ENCODE measurements around the gene LRRC49. TPM values are rescaled to one million over a fixed set of nuclear protein-coding genes. Genes with fewer than 3 reads are reported as not detected.
"Not testable (repeated sequence)": the region's sequence is repeated elsewhere in the genome, so short reads cannot be mapped to it uniquely, and the experiment has no call there.

The LRRC49 gene
- polyA plus RNA-seq, 1 donor = 7.2 TPM

DNA sequence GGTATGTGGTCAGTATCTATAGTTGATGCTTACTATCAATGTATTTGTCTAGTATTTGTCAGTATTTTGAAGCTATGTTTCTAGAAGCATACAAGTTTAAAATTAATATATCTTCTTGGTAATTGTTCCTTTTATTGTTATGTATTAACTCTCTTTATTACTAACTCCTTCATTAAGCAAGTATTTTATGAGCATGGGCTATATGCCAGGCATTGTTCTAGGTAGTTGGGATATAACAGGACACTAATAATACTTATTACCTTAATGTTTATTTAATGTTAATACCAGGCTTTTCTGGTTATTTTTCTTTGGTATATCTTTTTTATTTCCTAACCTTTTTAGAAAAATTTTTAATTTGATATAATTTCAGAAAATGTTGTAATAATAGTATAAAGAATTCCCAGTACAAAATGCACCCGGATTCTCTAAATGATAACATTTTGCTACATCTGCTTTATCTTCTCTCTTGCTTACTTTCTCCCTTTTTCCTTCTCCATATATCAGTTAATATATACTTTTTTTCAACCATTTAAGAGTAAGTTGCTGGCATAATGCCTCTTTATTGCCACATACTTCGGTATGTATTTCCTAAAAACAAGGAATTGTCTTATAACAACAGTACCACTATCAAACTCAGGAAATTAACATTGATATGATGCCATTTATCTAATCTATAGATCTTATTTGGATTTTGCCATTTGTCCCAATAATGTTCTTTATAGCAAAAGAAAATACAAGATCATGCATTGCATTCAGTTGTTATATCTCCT is 30.9 kb downstream of the LRRC49 start:
- Histone ChIP-seq H3K27ac (ENCODE audit: low read length) (no peak overlapping the region), H3K27me3 (ENCODE audit: control insufficient read depth, insufficient read depth, low read length) (no peaks in the 10 kb centered on the region), H3K9me3 (ENCODE audit: control insufficient read depth, low read depth, low read length) (no peaks in the 10 kb centered on the region), H3K4me3 (ENCODE audit: low read length) (no peak overlapping the region), H3K4me1 (ENCODE audit: control insufficient read depth, insufficient read depth, low read length) (no peaks in the 10 kb centered on the region), H3K36me3 (ENCODE audit: control insufficient read depth, insufficient read depth, low read length) (no peaks in the 10 kb centered on the region)
- 85% methylated on average over 2 of the region's 2 CpGs for WGBS (ENCODE audit: insufficient coverage, low lambda C conversion rate)
- no peak for DNase-seq

DNA sequence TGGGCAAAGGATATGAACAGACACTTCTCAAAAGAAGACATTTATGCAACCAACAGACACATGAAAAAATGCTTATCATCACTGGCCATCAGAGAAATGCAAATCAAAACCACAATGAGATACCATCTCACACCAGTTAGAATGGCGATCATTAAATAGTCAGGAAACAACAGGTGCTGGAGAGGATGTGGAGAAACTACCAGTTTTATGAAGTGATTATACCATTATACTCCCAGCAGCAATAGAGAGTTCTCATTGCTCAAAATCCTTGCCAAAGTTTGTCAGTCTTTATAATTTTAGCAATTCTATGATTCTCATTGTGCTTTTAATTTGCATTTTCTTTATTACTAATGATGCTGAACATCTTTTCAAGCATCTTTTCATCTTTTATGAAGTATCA is 34.3 kb downstream of the LRRC49 start:
- H3K27me3 ChIP-seq (ENCODE audit: control insufficient read depth, insufficient read depth, low read length); DNase-seq; H3K9me3 ChIP-seq (ENCODE audit: control insufficient read depth, low read depth, low read length); H3K4me1 ChIP-seq (ENCODE audit: control insufficient read depth, insufficient read depth, low read length); H3K27ac ChIP-seq (ENCODE audit: low read length); H3K36me3 ChIP-seq (ENCODE audit: control insufficient read depth, insufficient read depth, low read length); H3K4me3 ChIP-seq (ENCODE audit: low read length): not testable (repeated sequence)
- no CpG with 5 or more reads among the region's 1 CpG for WGBS (ENCODE audit: insufficient coverage, low lambda C conversion rate)

DNA sequence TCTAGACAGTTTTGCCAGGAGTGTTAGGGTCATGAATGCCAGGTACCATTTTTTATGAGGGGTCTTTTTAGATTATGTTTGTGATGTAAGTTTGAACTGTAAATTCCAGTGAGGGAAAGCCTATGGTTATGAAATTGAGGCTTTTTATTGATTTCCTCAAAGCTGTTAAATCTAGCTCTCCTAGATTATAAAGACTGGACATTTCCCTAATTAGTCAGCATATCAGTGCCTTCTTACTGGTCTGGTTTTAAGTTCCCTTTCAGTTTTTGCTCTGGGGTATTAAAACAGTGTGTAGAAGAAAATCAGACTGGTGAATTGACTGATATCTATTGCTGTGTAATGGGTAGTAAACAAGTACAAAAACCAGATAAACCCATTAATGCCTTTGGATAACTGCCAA is 39.2 kb downstream of the LRRC49 start:
- H3K36me3 ChIP-seq (ENCODE audit: control insufficient read depth, insufficient read depth, low read length) = no peaks in the 10 kb centered on the region
- H3K27ac ChIP-seq (ENCODE audit: low read length) = no peak overlapping the region
- H3K4me1 ChIP-seq (ENCODE audit: control insufficient read depth, insufficient read depth, low read length) = no peaks in the 10 kb centered on the region
- H3K4me3 ChIP-seq (ENCODE audit: low read length) = no peak overlapping the region
- H3K27me3 ChIP-seq (ENCODE audit: control insufficient read depth, insufficient read depth, low read length) = no peaks in the 10 kb centered on the region
- H3K9me3 ChIP-seq (ENCODE audit: control insufficient read depth, low read depth, low read length) = no peaks in the 10 kb centered on the region
- DNase-seq = no peak

DNA sequence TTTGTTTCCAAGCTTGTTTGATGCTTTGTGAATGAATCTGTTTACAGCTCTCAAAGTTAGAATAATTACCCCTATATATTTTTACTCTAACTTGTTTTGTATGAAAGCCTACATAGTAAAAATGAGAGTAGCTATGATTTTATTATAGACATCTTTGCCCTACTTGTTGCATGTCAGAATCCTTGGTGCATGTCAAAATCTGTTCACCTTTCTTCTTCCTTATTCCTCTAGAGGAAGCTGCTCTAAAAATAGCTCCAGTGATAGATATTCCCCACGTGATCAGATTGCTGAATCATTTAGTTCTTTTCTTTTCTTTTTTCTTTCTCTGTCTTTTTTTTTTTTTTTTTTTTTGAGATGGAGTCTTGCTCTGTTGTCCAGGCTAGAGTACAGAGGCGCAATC is 39.8 kb downstream of the LRRC49 start:
- 50% methylated on average over 1 of the region's 2 CpGs for WGBS (ENCODE audit: insufficient coverage, low lambda C conversion rate)
- Histone ChIP-seq H3K4me1 (ENCODE audit: control insufficient read depth, insufficient read depth, low read length) (no peaks in the 10 kb centered on the region), H3K36me3 (ENCODE audit: control insufficient read depth, insufficient read depth, low read length) (no peaks in the 10 kb centered on the region), H3K27me3 (ENCODE audit: control insufficient read depth, insufficient read depth, low read length) (no peaks in the 10 kb centered on the region), H3K27ac (ENCODE audit: low read length) (no peak overlapping the region), H3K4me3 (ENCODE audit: low read length) (no peak overlapping the region), H3K9me3 (ENCODE audit: control insufficient read depth, low read depth, low read length) (no peaks in the 10 kb centered on the region)
- no peak for DNase-seq

DNA sequence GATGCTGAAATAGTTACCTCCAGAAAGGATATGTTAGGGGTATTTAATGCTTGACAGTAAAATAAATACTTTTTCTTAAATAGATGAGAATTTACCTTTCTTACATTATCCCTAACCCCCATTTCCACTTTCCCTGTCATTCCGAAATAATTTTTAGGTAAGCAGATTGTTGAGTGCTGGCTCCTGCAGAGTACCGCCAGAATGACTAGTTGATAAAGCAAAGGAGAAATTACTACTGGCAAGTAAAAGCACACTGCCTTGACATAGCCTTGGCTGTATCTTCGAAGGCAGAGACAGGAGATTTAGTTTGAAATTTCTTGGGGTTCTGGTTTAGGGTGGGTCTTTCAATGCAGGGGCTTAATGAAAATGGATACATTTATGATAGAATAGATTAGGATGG is 40.8 kb downstream of the LRRC49 start:
- no peaks in the 10 kb centered on the region for H3K4me1 ChIP-seq (ENCODE audit: control insufficient read depth, insufficient read depth, low read length)
- H3K36me3 ChIP-seq (ENCODE audit: control insufficient read depth, insufficient read depth, low read length) = no peaks in the 10 kb centered on the region
- H3K27me3 ChIP-seq (ENCODE audit: control insufficient read depth, insufficient read depth, low read length) = no peaks in the 10 kb centered on the region
- DNase-seq = no peak
- no CpG with 5 or more reads among the region's 3 CpGs for WGBS (ENCODE audit: insufficient coverage, low lambda C conversion rate)
- H3K27ac ChIP-seq (ENCODE audit: low read length) = no peak overlapping the region
- H3K4me3 ChIP-seq (ENCODE audit: low read length) = no peak overlapping the region
- no peaks in the 10 kb centered on the region for H3K9me3 ChIP-seq (ENCODE audit: control insufficient read depth, low read depth, low read length)

DNA sequence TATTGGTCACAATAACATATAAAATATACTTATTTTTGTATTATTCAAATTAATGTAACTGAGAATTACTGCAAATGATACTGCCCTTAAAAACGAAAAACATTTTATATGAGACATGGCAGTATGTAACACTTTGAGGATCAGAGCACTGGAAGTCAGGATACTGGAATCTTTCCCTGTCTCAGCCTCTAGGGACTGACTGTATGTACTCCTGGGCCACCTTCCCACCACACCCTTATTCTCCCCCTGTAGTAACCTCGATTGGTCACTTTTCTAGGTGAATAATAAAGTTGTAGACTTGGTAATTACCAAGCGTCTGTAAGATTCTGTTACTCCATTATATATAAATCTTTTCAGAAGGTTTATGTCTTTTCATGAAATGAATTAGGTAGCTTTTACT is 43.0 kb downstream of the LRRC49 start:
- Histone ChIP-seq H3K4me1 (ENCODE audit: control insufficient read depth, insufficient read depth, low read length) (no peaks in the 10 kb centered on the region), H3K4me3 (ENCODE audit: low read length) (no peak overlapping the region), H3K36me3 (ENCODE audit: control insufficient read depth, insufficient read depth, low read length) (no peaks in the 10 kb centered on the region), H3K27me3 (ENCODE audit: control insufficient read depth, insufficient read depth, low read length) (no peaks in the 10 kb centered on the region), H3K27ac (ENCODE audit: low read length) (no peak overlapping the region), H3K9me3 (ENCODE audit: control insufficient read depth, low read depth, low read length) (no peaks in the 10 kb centered on the region)
- 100% methylated on average over 1 of the region's 3 CpGs for WGBS (ENCODE audit: insufficient coverage, low lambda C conversion rate)
- DNase-seq = no peak

DNA sequence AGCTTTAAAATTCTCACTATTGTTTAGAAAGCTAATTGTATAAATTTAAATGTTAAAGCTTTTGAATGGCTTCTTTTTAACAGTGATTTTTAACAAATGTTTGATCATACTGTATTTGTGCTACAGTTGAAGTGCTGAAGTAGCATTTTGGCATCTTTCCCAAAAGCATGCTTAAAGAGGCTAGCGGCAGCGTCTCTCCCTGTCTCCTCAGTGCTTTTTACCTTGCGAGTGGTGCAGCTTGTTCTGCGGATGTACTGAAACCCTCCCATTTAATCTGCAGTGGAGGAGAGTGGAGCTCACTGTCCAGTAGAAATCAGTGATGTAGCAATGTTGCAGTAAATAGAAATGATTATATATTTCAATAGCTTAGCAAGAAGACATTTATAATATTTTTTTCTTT is 43.7 kb downstream of the LRRC49 start:
- DNase-seq = no peak
- Histone ChIP-seq H3K4me3 (ENCODE audit: low read length) (no peak overlapping the region), H3K9me3 (ENCODE audit: control insufficient read depth, low read depth, low read length) (no peaks in the 10 kb centered on the region), H3K4me1 (ENCODE audit: control insufficient read depth, insufficient read depth, low read length) (no peaks in the 10 kb centered on the region), H3K36me3 (ENCODE audit: control insufficient read depth, insufficient read depth, low read length) (no peaks in the 10 kb centered on the region), H3K27ac (ENCODE audit: low read length) (no peak overlapping the region), H3K27me3 (ENCODE audit: control insufficient read depth, insufficient read depth, low read length) (no peaks in the 10 kb centered on the region)
- 60% methylated on average over 1 of the region's 4 CpGs for WGBS (ENCODE audit: insufficient coverage, low lambda C conversion rate)

DNA sequence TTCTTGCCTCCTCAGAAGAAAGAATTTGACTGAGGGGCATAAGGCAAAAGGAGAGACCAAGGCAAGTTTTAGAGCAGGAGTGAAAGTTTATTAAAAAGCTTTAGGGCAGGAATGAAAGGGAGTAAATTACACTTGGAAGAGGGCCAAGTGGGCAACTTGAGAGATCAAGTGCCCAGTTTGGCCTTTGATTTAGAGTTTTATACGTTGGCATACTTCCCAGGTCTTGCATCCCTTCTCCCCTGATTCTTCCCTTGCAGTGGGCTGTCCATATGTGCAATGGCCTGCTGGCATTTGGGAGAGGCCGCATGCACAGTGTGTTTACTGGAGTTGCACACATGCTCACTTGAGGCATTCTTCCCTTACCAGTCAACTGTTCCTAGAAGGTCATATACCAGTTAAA is 50.7 kb downstream of the LRRC49 start:
- H3K9me3 ChIP-seq (ENCODE audit: control insufficient read depth, low read depth, low read length); H3K4me1 ChIP-seq (ENCODE audit: control insufficient read depth, insufficient read depth, low read length); H3K4me3 ChIP-seq (ENCODE audit: low read length); H3K36me3 ChIP-seq (ENCODE audit: control insufficient read depth, insufficient read depth, low read length); DNase-seq; H3K27me3 ChIP-seq (ENCODE audit: control insufficient read depth, insufficient read depth, low read length); H3K27ac ChIP-seq (ENCODE audit: low read length): not testable (repeated sequence)
- WGBS (ENCODE audit: insufficient coverage, low lambda C conversion rate) = no CpG with 5 or more reads among the region's 2 CpGs

DNA sequence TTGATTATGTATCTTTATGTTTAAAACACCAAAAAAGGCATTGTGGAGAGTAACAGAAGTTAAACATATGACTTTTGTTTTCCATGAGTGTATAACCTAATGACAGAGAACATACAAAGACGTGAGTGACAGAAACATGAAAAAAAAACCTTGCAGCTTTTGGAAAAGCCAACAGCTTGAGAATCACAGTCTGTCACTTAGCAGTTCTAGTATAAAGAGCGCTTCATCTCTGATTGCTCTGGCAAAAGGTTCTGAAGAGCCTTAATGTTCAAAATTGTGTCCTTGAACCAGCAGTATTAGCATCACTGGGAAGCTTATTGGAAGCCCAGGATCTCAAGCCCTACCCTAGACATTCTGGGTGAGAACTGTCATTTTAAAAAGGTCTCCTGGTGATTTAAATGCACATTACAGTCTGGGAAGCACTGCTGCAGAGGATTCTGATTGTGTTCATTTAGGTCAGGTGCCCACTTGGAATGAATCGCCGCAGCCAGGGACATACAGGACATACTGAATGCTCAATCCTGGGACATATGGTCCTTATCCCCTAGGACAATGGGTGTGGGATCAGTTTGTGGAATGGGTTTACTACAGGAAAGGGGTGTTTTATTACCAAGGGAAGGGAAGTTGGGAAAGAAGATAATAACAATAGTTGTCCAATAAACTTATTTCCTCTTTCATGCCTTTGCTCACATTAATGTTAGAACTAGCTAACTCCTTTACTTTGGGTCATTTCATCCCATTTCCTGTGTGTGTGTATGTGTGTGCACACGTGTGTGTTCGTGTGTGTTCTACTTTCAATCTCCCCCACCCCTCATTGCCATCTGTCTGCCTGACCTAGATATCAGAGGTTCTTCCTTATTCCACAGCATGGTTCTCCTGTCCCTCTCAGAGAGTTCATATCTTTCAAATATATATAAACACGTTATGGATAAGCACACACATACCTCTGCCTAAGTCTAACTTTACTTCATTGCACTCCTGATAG is 55.0 kb downstream of the LRRC49 start:
- no peak for DNase-seq
- H3K9me3 ChIP-seq (ENCODE audit: control insufficient read depth, low read depth, low read length) = peaks cover 3% of the 10 kb centered on the region
- no peak overlapping the region for H3K27ac ChIP-seq (ENCODE audit: low read length)
- no peaks in the 10 kb centered on the region for H3K4me1 ChIP-seq (ENCODE audit: control insufficient read depth, insufficient read depth, low read length)
- H3K36me3 ChIP-seq (ENCODE audit: control insufficient read depth, insufficient read depth, low read length) = no peaks in the 10 kb centered on the region
- no peaks in the 10 kb centered on the region for H3K27me3 ChIP-seq (ENCODE audit: control insufficient read depth, insufficient read depth, low read length)
- WGBS (ENCODE audit: insufficient coverage, low lambda C conversion rate) = 69% methylated on average over 4 of the region's 7 CpGs
- no peak overlapping the region for H3K4me3 ChIP-seq (ENCODE audit: low read length)

DNA sequence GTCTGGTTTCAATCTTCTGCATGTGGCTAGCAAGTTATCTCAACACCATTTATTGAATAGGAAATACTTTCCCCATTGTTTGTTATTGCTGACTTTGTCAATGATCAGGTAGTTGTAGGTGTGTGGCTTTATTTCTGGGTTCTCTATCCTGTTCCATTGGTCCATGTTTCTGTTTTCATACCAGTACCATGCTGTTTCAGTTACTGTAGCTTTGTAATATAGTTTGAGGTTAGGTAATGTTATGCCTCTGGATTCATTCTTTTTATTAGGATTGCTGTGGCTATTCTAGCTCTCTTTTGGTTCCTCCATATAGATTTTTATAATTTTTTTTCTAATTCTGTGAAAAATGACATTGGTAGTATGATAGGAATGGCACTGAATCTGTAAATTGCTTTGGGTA is 58.3 kb downstream of the LRRC49 start:
- H3K4me3 ChIP-seq (ENCODE audit: low read length) = no peak overlapping the region
- H3K27me3 ChIP-seq (ENCODE audit: control insufficient read depth, insufficient read depth, low read length) = no peaks in the 10 kb centered on the region
- peaks cover 3% of the 10 kb centered on the region for H3K9me3 ChIP-seq (ENCODE audit: control insufficient read depth, low read depth, low read length)
- no peaks in the 10 kb centered on the region for H3K4me1 ChIP-seq (ENCODE audit: control insufficient read depth, insufficient read depth, low read length)
- H3K36me3 ChIP-seq (ENCODE audit: control insufficient read depth, insufficient read depth, low read length) = no peaks in the 10 kb centered on the region
- DNase-seq = no peak
- no peak overlapping the region for H3K27ac ChIP-seq (ENCODE audit: low read length)

All from large intestine (tissue), 3 donors.